Measurements from ENCODE around the gene SRSF3.
A peak's percentile ranks its signal among the peaks of the same experiment; 100 is the strongest.

The SRSF3 gene

GRCh38 chr6:36594029-36594815 is at the start of gene SRSF3:
Gene SRSF3 (plus strand): TSS chr6:36594362. CDS start chr6:36596763, 2,401 bp downstream.
- peaks cover 11% of the 10 kb centered on the region for H3K4me1 ChIP-seq (ENCODE audit: control insufficient read depth, insufficient read depth, low read length)
- no peaks in the 10 kb centered on the region for H3K9me3 ChIP-seq (ENCODE audit: control insufficient read depth, low read length)
- H3K36me3 ChIP-seq (ENCODE audit: control insufficient read depth, insufficient read depth, low read length), result no peaks in the 10 kb centered on the region
- no peaks in the 10 kb centered on the region for H3K27me3 ChIP-seq (ENCODE audit: control insufficient read depth, insufficient read depth, low read length)
- H3K9ac ChIP-seq (ENCODE audit: low read length), result peak within 1 kb of the TSS; percentile 97
- H3K4me3 ChIP-seq (ENCODE audit: low read length), result peak within 1 kb of the TSS; percentile 78

GRCh38 chr6:36545767-36546307 is 48.3 kb upstream of the SRSF3 start:
- peaks cover 20% of the 10 kb centered on the region for H3K4me1 ChIP-seq (ENCODE audit: control insufficient read depth, insufficient read depth, low read length)
- H3K9ac ChIP-seq (ENCODE audit: low read length), result peak overlapping the region; percentile 99
- H3K27me3 ChIP-seq (ENCODE audit: control insufficient read depth, insufficient read depth, low read length), result no peaks in the 10 kb centered on the region
- H3K9me3 ChIP-seq (ENCODE audit: control insufficient read depth, low read length), result no peaks in the 10 kb centered on the region
- H3K4me3 ChIP-seq (ENCODE audit: low read length), result peak overlapping the region; percentile 90
- no peaks in the 10 kb centered on the region for H3K36me3 ChIP-seq (ENCODE audit: control insufficient read depth, insufficient read depth, low read length)

- Histone ChIP-seq H3K4me3 (ENCODE audit: low read length) (peak overlapping the region; percentile 90), H3K9ac (ENCODE audit: low read length) (peak overlapping the region; percentile 99), H3K9me3 (ENCODE audit: control insufficient read depth, low read length) (no peaks in the 10 kb centered on the region), H3K36me3 (ENCODE audit: control insufficient read depth, insufficient read depth, low read length) (no peaks in the 10 kb centered on the region), H3K27me3 (ENCODE audit: control insufficient read depth, insufficient read depth, low read length) (no peaks in the 10 kb centered on the region), H3K4me1 (ENCODE audit: control insufficient read depth, insufficient read depth, low read length) (peaks cover 20% of the 10 kb centered on the region)
Measured at GRCh38 chr6:36546308-36546919, 47.7 kb upstream of the SRSF3 start.

- no peaks in the 10 kb centered on the region for H3K36me3 ChIP-seq (ENCODE audit: control insufficient read depth, insufficient read depth, low read length)
- peaks cover 20% of the 10 kb centered on the region for H3K4me1 ChIP-seq (ENCODE audit: control insufficient read depth, insufficient read depth, low read length)
- peak within 1 kb of the TSS; percentile 99 for H3K9ac ChIP-seq (ENCODE audit: low read length)
- H3K9me3 ChIP-seq (ENCODE audit: control insufficient read depth, low read length), result no peaks in the 10 kb centered on the region
- H3K27me3 ChIP-seq (ENCODE audit: control insufficient read depth, insufficient read depth, low read length), result no peaks in the 10 kb centered on the region
- H3K4me3 ChIP-seq (ENCODE audit: low read length), result peak within 1 kb of the TSS; percentile 90
Measured at GRCh38 chr6:36546920-36547645, 47.1 kb upstream of the SRSF3 start, which contains the start of gene STK38. Gene STK38 (minus strand): TSS chr6:36547479. CDS start chr6:36540202, 7,277 bp downstream.

- Histone ChIP-seq H3K27me3 (ENCODE audit: control insufficient read depth, insufficient read depth, low read length) (no peaks in the 10 kb centered on the region), H3K36me3 (ENCODE audit: control insufficient read depth, insufficient read depth, low read length) (no peaks in the 10 kb centered on the region), H3K4me1 (ENCODE audit: control insufficient read depth, insufficient read depth, low read length) (peaks cover 20% of the 10 kb centered on the region), H3K4me3 (ENCODE audit: low read length) (peak overlapping the region; percentile 90), H3K9ac (ENCODE audit: low read length) (peak overlapping the region; percentile 99), H3K9me3 (ENCODE audit: control insufficient read depth, low read length) (no peaks in the 10 kb centered on the region)
Measured at GRCh38 chr6:36547646-36548400, 46.3 kb upstream of the SRSF3 start.

GRCh38 chr6:36548401-36548743 is 45.8 kb upstream of the SRSF3 start:
- Histone ChIP-seq H3K4me3 (ENCODE audit: low read length) (no peak overlapping the region), H3K9me3 (ENCODE audit: control insufficient read depth, low read length) (no peaks in the 10 kb centered on the region), H3K27me3 (ENCODE audit: control insufficient read depth, insufficient read depth, low read length) (no peaks in the 10 kb centered on the region), H3K9ac (ENCODE audit: low read length) (no peak overlapping the region), H3K4me1 (ENCODE audit: control insufficient read depth, insufficient read depth, low read length) (peaks cover 20% of the 10 kb centered on the region), H3K36me3 (ENCODE audit: control insufficient read depth, insufficient read depth, low read length) (no peaks in the 10 kb centered on the region)

- Histone ChIP-seq H3K9me3 (ENCODE audit: control insufficient read depth, low read length) (no peaks in the 10 kb centered on the region), H3K4me3 (ENCODE audit: low read length) (no peak overlapping the region), H3K4me1 (ENCODE audit: control insufficient read depth, insufficient read depth, low read length) (peaks cover 14% of the 10 kb centered on the region), H3K9ac (ENCODE audit: low read length) (no peak overlapping the region), H3K27me3 (ENCODE audit: control insufficient read depth, insufficient read depth, low read length) (no peaks in the 10 kb centered on the region), H3K36me3 (ENCODE audit: control insufficient read depth, insufficient read depth, low read length) (no peaks in the 10 kb centered on the region)
Measured at GRCh38 chr6:36550473-36551000, 43.6 kb upstream of the SRSF3 start.

GRCh38 chr6:36555750-36556252 is 38.4 kb upstream of the SRSF3 start:
- Histone ChIP-seq H3K4me1 (ENCODE audit: control insufficient read depth, insufficient read depth, low read length) (peaks cover 19% of the 10 kb centered on the region), H3K4me3 (ENCODE audit: low read length) (no peak overlapping the region), H3K9me3 (ENCODE audit: control insufficient read depth, low read length) (no peaks in the 10 kb centered on the region), H3K36me3 (ENCODE audit: control insufficient read depth, insufficient read depth, low read length) (no peaks in the 10 kb centered on the region), H3K27me3 (ENCODE audit: control insufficient read depth, insufficient read depth, low read length) (no peaks in the 10 kb centered on the region), H3K9ac (ENCODE audit: low read length) (no peak overlapping the region)

GRCh38 chr6:36556281-36556680 is 37.9 kb upstream of the SRSF3 start:
- H3K36me3 ChIP-seq (ENCODE audit: control insufficient read depth, insufficient read depth, low read length), result no peaks in the 10 kb centered on the region

GRCh38 chr6:36559011-36559793 is 35.0 kb upstream of the SRSF3 start:
- Histone ChIP-seq H3K9me3 (ENCODE audit: control insufficient read depth, low read length) (no peaks in the 10 kb centered on the region), H3K4me1 (ENCODE audit: control insufficient read depth, insufficient read depth, low read length) (peaks cover 19% of the 10 kb centered on the region), H3K27me3 (ENCODE audit: control insufficient read depth, insufficient read depth, low read length) (no peaks in the 10 kb centered on the region), H3K36me3 (ENCODE audit: control insufficient read depth, insufficient read depth, low read length) (no peaks in the 10 kb centered on the region), H3K4me3 (ENCODE audit: low read length) (no peak overlapping the region), H3K9ac (ENCODE audit: low read length) (no peak overlapping the region)

More at GRCh38 chr6:36556281-36556680, 37.9 kb upstream of the SRSF3 start:
- peaks cover 19% of the 10 kb centered on the region for H3K4me1 ChIP-seq (ENCODE audit: control insufficient read depth, insufficient read depth, low read length)
- H3K9ac ChIP-seq (ENCODE audit: low read length), result no peak overlapping the region
- H3K27me3 ChIP-seq (ENCODE audit: control insufficient read depth, insufficient read depth, low read length), result no peaks in the 10 kb centered on the region
- H3K4me3 ChIP-seq (ENCODE audit: low read length), result no peak overlapping the region
- no peaks in the 10 kb centered on the region for H3K9me3 ChIP-seq (ENCODE audit: control insufficient read depth, low read length)

Measured in mucosa of stomach (tissue), 1 donor.